Astrocyte (in vitro differentiated cells and primary cell): ENCODE data around the gene CNIH3. TPM values are rescaled to one million over a fixed set of nuclear protein-coding genes. Genes with fewer than 3 reads are reported as not detected.
A peak's percentile ranks its signal among the peaks of the same experiment; 100 is the strongest.

Experiments used
- DNase-seq: peaks from one replicate; pipeline ENCODE4 v3.0.0-alpha.2; 2010; ENCODE audit warnings: low read depth
- FAIRE-seq: peaks from 2 replicates; lab custom pipeline; 2011; peaks lifted over from hg19 to GRCh38; lab: Jason Lieb, UNC
- H2AFZ ChIP-seq: 2 replicates; pipeline ENCODE4 v1.6.0; 2012; ENCODE audit warnings: low read depth, low read length, inconsistent platforms
- H3K27ac ChIP-seq: 2 replicates; pipeline ENCODE4 v1.5.1; 2011; ENCODE audit warnings: low read depth, low read length, inconsistent platforms
- H3K27me3 ChIP-seq: 2 replicates; pipeline ENCODE4 v1.6.0; 2011; ENCODE audit warnings: low read length, inconsistent platforms; ENCODE audit not compliant: insufficient read depth
- H3K36me3 ChIP-seq: 2 replicates; pipeline ENCODE4 v1.5.1; 2011; ENCODE audit warnings: low read length, inconsistent platforms; ENCODE audit not compliant: insufficient read depth
- H3K4me1 ChIP-seq: 2 replicates; pipeline ENCODE4 v1.5.1; 2011; ENCODE audit warnings: low read length, inconsistent platforms; ENCODE audit not compliant: insufficient read depth
- H3K4me2 ChIP-seq: 2 replicates; pipeline ENCODE4 v1.6.0; 2012; ENCODE audit warnings: low read length, inconsistent platforms
- H3K4me3 ChIP-seq: 2 replicates; pipeline ENCODE4 v1.5.1; 2011; ENCODE audit warnings: low read depth, mild to moderate bottlenecking, low read length, inconsistent platforms; ENCODE audit not compliant: insufficient read depth
- H3K79me2 ChIP-seq: 2 replicates; pipeline ENCODE4 v1.6.0; 2012; ENCODE audit warnings: mild to moderate bottlenecking, low read length, inconsistent platforms; ENCODE audit not compliant: insufficient read depth
- H3K9ac ChIP-seq: 2 replicates; pipeline ENCODE4 v1.6.0; 2012; ENCODE audit warnings: mild to moderate bottlenecking, low read length, inconsistent platforms
- H3K9me3 ChIP-seq: 2 replicates; pipeline ENCODE4 v1.5.1; 2012; ENCODE audit warnings: low read depth, mild to moderate bottlenecking, low read length, inconsistent platforms; ENCODE audit not compliant: insufficient read depth
- H4K20me1 ChIP-seq: 2 replicates; pipeline ENCODE4 v1.6.0; 2012; ENCODE audit warnings: low read length, inconsistent platforms; ENCODE audit not compliant: insufficient read depth
- H3K27ac Mint-ChIP-seq: one replicate; pipeline ENCODE4 v1.8.0; 2021; ENCODE audit warnings: mild to moderate bottlenecking, mixed read lengths; ENCODE audit not compliant: unreplicated experiment
- H3K27me3 Mint-ChIP-seq: one replicate; pipeline ENCODE4 v1.8.0; 2021; ENCODE audit warnings: low read depth, mixed read lengths; ENCODE audit not compliant: unreplicated experiment
- H3K36me3 Mint-ChIP-seq: one replicate; pipeline ENCODE4 v1.8.0; 2021; ENCODE audit warnings: low read depth, mixed read lengths; ENCODE audit not compliant: unreplicated experiment
- H3K4me1 Mint-ChIP-seq: one replicate; pipeline ENCODE4 v1.8.0; 2021; ENCODE audit warnings: low read depth, mixed read lengths; ENCODE audit not compliant: unreplicated experiment
- H3K4me3 Mint-ChIP-seq: one replicate; pipeline ENCODE4 v1.8.0; 2021; ENCODE audit warnings: mild to moderate bottlenecking, moderate library complexity, mixed read lengths; ENCODE audit not compliant: unreplicated experiment
- H3K9me3 Mint-ChIP-seq: one replicate; pipeline ENCODE4 v1.8.0; 2021; ENCODE audit warnings: mild to moderate bottlenecking, mixed read lengths; ENCODE audit not compliant: unreplicated experiment
- EZH2 ChIP-seq: IDR thresholded peaks from 2 replicates; pipeline ENCODE4 v1.6.1; 2012; ENCODE audit warnings: mild to moderate bottlenecking, low read length, inconsistent platforms; ENCODE audit not compliant: insufficient read depth
- total RNA-seq: library from RNA; stranded (reverse); gene quantifications from 2 replicates; pipeline ENCODE4 v1.2.1, GENCODE V29; 2021
- TF ChIP-seq, protein P1 (sequence below): IDR thresholded peaks from 2 replicates; pipeline ENCODE4 v1.5.1; 2011; ENCODE audit warnings: low read depth, mild to moderate bottlenecking, inconsistent platforms, low read length, moderate library complexity; ENCODE audit not compliant: insufficient read depth

The CNIH3 gene
- total RNA-seq, 1 donor from 2014 or later: 7.7 TPM

GRCh38 chr1:224696891-224697765, 81.0 kb downstream of the CNIH3 start:
- peaks cover 10% of the 10 kb centered on the region for H3K36me3 Mint-ChIP-seq
- no peak overlapping the region for H3K4me3 Mint-ChIP-seq
- H3K9me3 ChIP-seq: no peaks in the 10 kb centered on the region
- H3K9me3 Mint-ChIP-seq: no peaks in the 10 kb centered on the region
- no peak for TF ChIP-seq EZH2
- TF ChIP-seq, protein P1, sequence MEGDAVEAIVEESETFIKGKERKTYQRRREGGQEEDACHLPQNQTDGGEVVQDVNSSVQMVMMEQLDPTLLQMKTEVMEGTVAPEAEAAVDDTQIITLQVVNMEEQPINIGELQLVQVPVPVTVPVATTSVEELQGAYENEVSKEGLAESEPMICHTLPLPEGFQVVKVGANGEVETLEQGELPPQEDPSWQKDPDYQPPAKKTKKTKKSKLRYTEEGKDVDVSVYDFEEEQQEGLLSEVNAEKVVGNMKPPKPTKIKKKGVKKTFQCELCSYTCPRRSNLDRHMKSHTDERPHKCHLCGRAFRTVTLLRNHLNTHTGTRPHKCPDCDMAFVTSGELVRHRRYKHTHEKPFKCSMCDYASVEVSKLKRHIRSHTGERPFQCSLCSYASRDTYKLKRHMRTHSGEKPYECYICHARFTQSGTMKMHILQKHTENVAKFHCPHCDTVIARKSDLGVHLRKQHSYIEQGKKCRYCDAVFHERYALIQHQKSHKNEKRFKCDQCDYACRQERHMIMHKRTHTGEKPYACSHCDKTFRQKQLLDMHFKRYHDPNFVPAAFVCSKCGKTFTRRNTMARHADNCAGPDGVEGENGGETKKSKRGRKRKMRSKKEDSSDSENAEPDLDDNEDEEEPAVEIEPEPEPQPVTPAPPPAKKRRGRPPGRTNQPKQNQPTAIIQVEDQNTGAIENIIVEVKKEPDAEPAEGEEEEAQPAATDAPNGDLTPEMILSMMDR: no peak
- H3K4me3 ChIP-seq: no peak overlapping the region
- H3K27ac ChIP-seq: no peak overlapping the region
- peaks cover 11% of the 10 kb centered on the region for H3K27me3 Mint-ChIP-seq
- H3K9ac ChIP-seq: no peak overlapping the region
- peaks cover 11% of the 10 kb centered on the region for H3K4me1 Mint-ChIP-seq
- H3K27ac Mint-ChIP-seq: peak overlapping the region; percentile 5
- H4K20me1 ChIP-seq: peaks cover 68% of the 10 kb centered on the region
- H3K79me2 ChIP-seq: peaks cover 46% of the 10 kb centered on the region
- peak; percentile 75 for DNase-seq
- H3K4me1 ChIP-seq: peaks cover 13% of the 10 kb centered on the region
- H2AFZ ChIP-seq: no peak overlapping the region
- H3K4me2 ChIP-seq: peak overlapping the region; percentile 5
- H3K36me3 ChIP-seq: peaks cover 6% of the 10 kb centered on the region
- peak; percentile 54 for FAIRE-seq
- H3K27me3 ChIP-seq: no peaks in the 10 kb centered on the region

DNA sequence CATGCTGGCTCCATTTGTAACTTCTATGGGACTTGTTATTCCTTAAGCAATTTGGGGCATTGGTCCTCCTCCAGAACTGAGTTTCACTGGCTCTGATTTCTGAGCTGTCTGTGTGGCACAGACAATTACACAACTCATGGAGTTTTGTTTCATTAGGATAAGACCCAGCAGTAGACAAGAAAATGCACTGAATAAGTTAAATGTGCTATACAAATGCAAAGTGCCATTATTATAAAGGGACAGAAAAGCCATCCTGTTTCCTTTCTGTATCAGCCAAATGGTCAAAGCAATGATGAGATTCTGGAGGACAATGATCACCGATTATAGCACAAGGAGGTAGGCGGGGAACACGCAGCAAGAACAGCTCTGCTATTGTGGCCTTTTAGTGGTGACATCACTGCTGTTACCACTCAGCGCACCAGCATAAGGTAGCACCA, 81.9 kb downstream of the CNIH3 start:
- peaks cover 60% of the 10 kb centered on the region for H4K20me1 ChIP-seq
- H3K4me3 ChIP-seq: no peak overlapping the region
- Mint-ChIP-seq H3K36me3 (peaks cover 12% of the 10 kb centered on the region), H3K4me3 (no peak overlapping the region), H3K4me1 (peaks cover 11% of the 10 kb centered on the region), H3K27me3 (peaks cover 8% of the 10 kb centered on the region), H3K27ac (no peak overlapping the region), H3K9me3 (no peaks in the 10 kb centered on the region)
- no peak overlapping the region for H3K27ac ChIP-seq
- no peak for FAIRE-seq
- H3K36me3 ChIP-seq: peaks cover 3% of the 10 kb centered on the region
- no peak for DNase-seq
- no peak overlapping the region for H3K4me2 ChIP-seq
- no peaks in the 10 kb centered on the region for H3K9me3 ChIP-seq
- H3K9ac ChIP-seq: no peak overlapping the region
- H3K4me1 ChIP-seq: peaks cover 13% of the 10 kb centered on the region
- H2AFZ ChIP-seq: no peak overlapping the region
- no peaks in the 10 kb centered on the region for H3K27me3 ChIP-seq
- TF ChIP-seq EZH2: no peak
- TF ChIP-seq, protein P1: no peak
- H3K79me2 ChIP-seq: peaks cover 50% of the 10 kb centered on the region
